ENCODE results near the gene TMEM181. TPM values are rescaled to one million over a fixed set of nuclear protein-coding genes. Genes with fewer than 3 reads are reported as not detected.
"Not testable (repeated sequence)": the region's sequence is repeated elsewhere in the genome, so short reads cannot be mapped to it uniquely, and the experiment has no call there.

Gene TMEM181
- total RNA-seq, 1 donor from 2014 or later = 18.4 TPM

- H3K27me3 ChIP-seq = no peaks in the 10 kb centered on the region
- no peaks in the 10 kb centered on the region for H3K36me3 ChIP-seq
- DNase-seq (ENCODE audit: extremely low spot score in 2 of 2) = no peak
- H3K4me1 ChIP-seq = peaks cover 27% of the 10 kb centered on the region
- no peak overlapping the region for H3K4me3 ChIP-seq
- H3K27ac ChIP-seq = no peak overlapping the region
- intact Hi-C loops (cut with DNase I) = no loop called here
- no peaks in the 10 kb centered on the region for H3K9me3 ChIP-seq
- TF ChIP-seq POLR2AphosphoS5 (IDR thresholded peaks at IDR 0.05; ENCODE audit: insufficient read depth in 1 of 2, low read depth in 1 of 2) (no peak), POLR2A (IDR thresholded peaks at IDR 0.05) (no peak)
- TF ChIP-seq, protein P1, sequence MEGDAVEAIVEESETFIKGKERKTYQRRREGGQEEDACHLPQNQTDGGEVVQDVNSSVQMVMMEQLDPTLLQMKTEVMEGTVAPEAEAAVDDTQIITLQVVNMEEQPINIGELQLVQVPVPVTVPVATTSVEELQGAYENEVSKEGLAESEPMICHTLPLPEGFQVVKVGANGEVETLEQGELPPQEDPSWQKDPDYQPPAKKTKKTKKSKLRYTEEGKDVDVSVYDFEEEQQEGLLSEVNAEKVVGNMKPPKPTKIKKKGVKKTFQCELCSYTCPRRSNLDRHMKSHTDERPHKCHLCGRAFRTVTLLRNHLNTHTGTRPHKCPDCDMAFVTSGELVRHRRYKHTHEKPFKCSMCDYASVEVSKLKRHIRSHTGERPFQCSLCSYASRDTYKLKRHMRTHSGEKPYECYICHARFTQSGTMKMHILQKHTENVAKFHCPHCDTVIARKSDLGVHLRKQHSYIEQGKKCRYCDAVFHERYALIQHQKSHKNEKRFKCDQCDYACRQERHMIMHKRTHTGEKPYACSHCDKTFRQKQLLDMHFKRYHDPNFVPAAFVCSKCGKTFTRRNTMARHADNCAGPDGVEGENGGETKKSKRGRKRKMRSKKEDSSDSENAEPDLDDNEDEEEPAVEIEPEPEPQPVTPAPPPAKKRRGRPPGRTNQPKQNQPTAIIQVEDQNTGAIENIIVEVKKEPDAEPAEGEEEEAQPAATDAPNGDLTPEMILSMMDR (IDR thresholded peaks at IDR 0.05) = no peak
Measured at GRCh38 chr6:158669145-158670035, 109.5 kb downstream of the TMEM181 start.

DNA sequence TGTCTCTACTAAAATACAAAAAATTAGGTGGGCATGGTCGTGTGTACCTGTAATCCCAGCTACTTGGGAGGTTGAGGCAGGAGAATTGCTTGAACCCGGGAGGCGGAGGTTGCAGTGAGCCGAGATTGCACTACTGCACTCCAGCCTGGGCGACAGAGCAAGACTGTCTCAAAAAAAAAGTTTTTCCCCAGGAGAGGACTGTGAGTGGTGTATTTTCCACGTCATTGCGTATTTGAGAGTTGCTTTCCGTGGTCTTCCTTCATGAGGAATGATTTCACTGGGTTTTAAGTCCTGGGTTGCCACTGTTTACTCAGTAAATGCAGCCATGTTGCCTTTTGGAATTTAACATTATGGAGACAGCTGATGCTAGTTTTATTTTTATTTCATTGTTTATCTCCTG lies 112.2 kb downstream of the TMEM181 start:
- H3K4me3 ChIP-seq; DNase-seq (ENCODE audit: extremely low spot score in 2 of 2): not testable (repeated sequence)

DNA sequence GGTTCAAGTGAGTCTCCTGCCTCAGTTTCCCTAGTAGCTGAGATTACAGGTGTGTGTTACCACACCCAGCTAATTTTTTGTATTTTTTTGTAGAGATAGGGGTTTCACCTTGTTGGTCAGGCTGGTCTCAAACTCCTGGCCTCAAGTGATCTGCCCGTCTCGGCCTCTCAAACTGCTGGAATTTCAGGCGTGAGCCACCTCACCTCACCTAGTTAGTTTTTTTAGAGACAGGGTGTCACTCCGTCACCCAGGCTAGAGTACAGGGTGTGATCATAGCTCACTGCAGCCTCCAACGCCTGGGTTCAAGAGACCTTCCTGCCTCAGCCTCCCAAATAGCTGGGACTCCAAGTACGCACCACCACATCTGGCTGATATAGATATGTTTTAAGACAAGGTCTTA lies 112.8 kb downstream of the TMEM181 start:
- no peak for TF ChIP-seq POLR2A (IDR thresholded peaks at IDR 0.05)
- Histone ChIP-seq H3K36me3 (no peaks in the 10 kb centered on the region), H3K27me3 (no peaks in the 10 kb centered on the region), H3K4me3 (no peak overlapping the region), H3K9me3 (no peaks in the 10 kb centered on the region), H3K27ac (no peak overlapping the region), H3K4me1 (peaks cover 23% of the 10 kb centered on the region)
- intact Hi-C loops (cut with DNase I) = no loop called here
- no peak for DNase-seq (ENCODE audit: extremely low spot score in 2 of 2)

More for the DNA sequence above, 112.2 kb downstream of the TMEM181 start:
- H3K27ac ChIP-seq; H3K36me3 ChIP-seq; H3K27me3 ChIP-seq; intact Hi-C loops (cut with DNase I); H3K9me3 ChIP-seq: not testable (repeated sequence)
- H3K4me1 ChIP-seq = peaks cover 23% of the 10 kb centered on the region

GRCh38 chr6:158674342-158675131 lies 114.6 kb downstream of the TMEM181 start:
- Histone ChIP-seq H3K4me3 (no peak overlapping the region), H3K4me1 (peaks cover 15% of the 10 kb centered on the region), H3K27me3 (no peaks in the 10 kb centered on the region), H3K27ac (no peak overlapping the region), H3K36me3 (no peaks in the 10 kb centered on the region), H3K9me3 (no peaks in the 10 kb centered on the region)
- no peak for DNase-seq (ENCODE audit: extremely low spot score in 2 of 2)
- TF ChIP-seq, protein P1 (IDR thresholded peaks at IDR 0.05) = no peak
- no peak for TF ChIP-seq POLR2A (IDR thresholded peaks at IDR 0.05)
- TF ChIP-seq POLR2AphosphoS5 (IDR thresholded peaks at IDR 0.05; ENCODE audit: insufficient read depth in 1 of 2, low read depth in 1 of 2) = no peak
- intact Hi-C loops (cut with DNase I) = no loop called here

DNA sequence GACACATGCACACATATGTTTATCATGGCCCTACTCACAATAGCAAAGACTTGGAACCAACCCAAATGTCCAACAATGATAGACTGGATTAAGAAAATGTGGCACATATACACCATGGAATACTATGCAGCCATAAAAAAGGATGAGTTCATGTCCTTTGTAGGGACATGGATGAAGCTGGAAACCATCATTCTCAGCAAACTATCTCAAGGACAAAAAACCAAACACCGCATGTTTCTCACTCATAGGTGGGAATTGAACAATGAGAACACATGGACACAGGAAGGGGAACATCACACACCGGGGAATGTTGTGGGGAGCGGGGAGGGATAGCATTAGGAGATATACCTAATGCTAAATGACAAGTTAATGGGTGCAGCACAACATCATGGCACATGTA lies 117.2 kb downstream of the TMEM181 start:
- H3K27ac ChIP-seq; H3K4me1 ChIP-seq; intact Hi-C loops (cut with DNase I); H3K27me3 ChIP-seq; DNase-seq (ENCODE audit: extremely low spot score in 2 of 2); H3K9me3 ChIP-seq; H3K36me3 ChIP-seq; H3K4me3 ChIP-seq: not testable (repeated sequence)

DNA sequence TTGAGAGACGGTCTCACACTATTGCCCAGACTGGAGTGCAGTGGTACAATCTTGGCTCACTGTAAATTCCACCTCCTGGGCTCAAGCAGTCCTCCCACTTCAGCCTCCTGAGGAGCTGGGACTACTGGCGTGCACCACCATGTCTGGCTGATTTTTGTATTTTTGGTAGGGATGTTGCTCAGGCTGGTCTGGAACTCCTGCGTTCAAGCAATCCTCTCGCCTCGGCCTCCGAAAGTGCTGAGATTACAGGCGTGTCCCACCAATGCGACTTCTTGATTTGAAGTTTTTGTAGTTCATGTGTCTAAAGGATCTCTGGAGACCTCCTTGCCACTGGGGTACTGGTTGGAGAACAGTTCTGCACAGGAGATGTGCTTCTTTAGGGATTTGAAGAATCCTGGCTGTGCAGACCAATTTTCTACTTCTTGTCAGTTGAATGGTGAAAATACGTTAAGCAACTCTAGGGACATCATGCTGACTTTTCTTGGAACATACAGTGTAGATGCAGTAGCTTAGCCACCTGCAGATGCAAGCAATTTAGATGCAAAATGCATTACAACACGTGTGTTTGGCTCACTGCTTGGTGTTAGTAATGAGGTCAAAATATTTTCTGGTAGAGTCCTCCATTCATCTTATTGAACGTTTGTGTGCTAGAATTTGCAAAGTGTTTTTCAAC lies 118.2 kb downstream of the TMEM181 start:
- Histone ChIP-seq H3K36me3 (no peaks in the 10 kb centered on the region), H3K27ac (no peak overlapping the region), H3K4me3 (no peak overlapping the region), H3K4me1 (peaks cover 7% of the 10 kb centered on the region), H3K27me3 (no peaks in the 10 kb centered on the region), H3K9me3 (no peaks in the 10 kb centered on the region)
- no peak for DNase-seq (ENCODE audit: extremely low spot score in 2 of 2)
- intact Hi-C loops (cut with DNase I) = no loop called here
- no peak for TF ChIP-seq POLR2A (IDR thresholded peaks at IDR 0.05)
- no peak for TF ChIP-seq POLR2AphosphoS5 (IDR thresholded peaks at IDR 0.05; ENCODE audit: insufficient read depth in 1 of 2, low read depth in 1 of 2)
- TF ChIP-seq, protein P1 (IDR thresholded peaks at IDR 0.05) = no peak

Measured in vagina (tissue), 2 donors.